K562 (cell line): ENCODE results near the gene HPD.
"Not testable (repeated sequence)": the region's sequence is repeated elsewhere in the genome, so short reads cannot be mapped to it uniquely, and the experiment has no call there.

Source experiments
- BCLAF1 ChIP-seq, 2 experiments: fragments of 450-650 bp in 1 of 2; IDR thresholded peaks; 2 replicates each; pipeline ENCODE4 v1.6.1; 2011 to 2017; ENCODE audit warnings: low read depth in 2 of 2, antibody characterized with exemption in 1 of 2, borderline replicate concordance in 1 of 2, low read length in 1 of 2, mild to moderate bottlenecking in 1 of 2, mixed read lengths in 1 of 2; ENCODE audit not compliant: control insufficient read depth in 1 of 2
- CBX5 ChIP-seq: IDR thresholded peaks from 2 replicates; pipeline ENCODE4 v1.6.1; 2014; ENCODE audit warnings: low read depth, borderline replicate concordance
- EZH2 ChIP-seq: IDR thresholded peaks from 2 replicates; pipeline ENCODE4 v1.6.1; 2012; ENCODE audit warnings: low read depth, mild to moderate bottlenecking, inconsistent platforms, low read length, borderline replicate concordance
- NCOR1 ChIP-seq: fragments of 450-650 bp; IDR thresholded peaks from 2 replicates; pipeline ENCODE4 v1.6.1; 2016; ENCODE audit warnings: mild to moderate bottlenecking, moderate library complexity
- POLR2AphosphoS5 ChIP-seq: IDR thresholded peaks from 2 replicates; pipeline ENCODE4 v1.6.1; 2011; ENCODE audit warnings: mild to moderate bottlenecking, low read depth, low read length, moderate library complexity; ENCODE audit not compliant: control insufficient read depth, insufficient read depth
- SFPQ ChIP-seq: fragments of 200-400 bp; formaldehyde crosslinking; IDR thresholded peaks from 2 replicates; pipeline ENCODE4 v1.6.1; 2017; ENCODE audit warnings: mild to moderate bottlenecking, low read depth, low read length, moderate library complexity
- TEAD2 ChIP-seq: fragments of 450-650 bp; IDR thresholded peaks from 2 replicates; pipeline ENCODE4 v1.6.1; 2016; ENCODE audit warnings: missing genetic modification characterization, control low read depth, missing compliant biosample characterization
- ZNF121 ChIP-seq: sonication (generic); formaldehyde crosslinking; conservative IDR thresholded peaks from 2 replicates; pipeline ENCODE4 v1.8.0; 2022; ENCODE audit warnings: missing genetic modification reagents
- ZNF184 ChIP-seq: sonication (generic); formaldehyde crosslinking; IDR thresholded peaks from 2 replicates; pipeline ENCODE4 v1.5.0; 2020; ENCODE audit warnings: missing genetic modification reagents
- TF ChIP-seq, protein P1 (sequence below), 3 experiments: IDR thresholded peaks in 2 of 3; conservative IDR thresholded peaks in 1 of 3; 2 replicates each; pipeline ENCODE4 v1.5.1; 2011 to 2012; ENCODE audit warnings: low read length in 3 of 3, mild to moderate bottlenecking in 3 of 3, control low read depth in 2 of 3, improper control_type of control experiment in 1 of 3, inconsistent platforms in 1 of 3, low read depth in 1 of 3, mixed read lengths in 1 of 3, moderate library complexity in 1 of 3; ENCODE audit not compliant: insufficient read depth in 2 of 3
- TF ChIP-seq, protein P2 (sequence below): sonication (generic); formaldehyde crosslinking; IDR thresholded peaks from 2 replicates; pipeline ENCODE4 v1.9.0; 2022; ENCODE audit warnings: mild to moderate bottlenecking, missing genetic modification reagents
- TF ChIP-seq, protein P3 (sequence below): fragments of 250-450 bp; sonication (Bioruptor Pico); IDR thresholded peaks from 2 replicates; pipeline ENCODE4 v1.9.0; 2021; ENCODE audit warnings: mild to moderate bottlenecking, inconsistent platforms

GRCh38 chr12:121889661-121890060, 31.0 kb upstream of the HPD start:
- TF ChIP-seq, protein P1, sequence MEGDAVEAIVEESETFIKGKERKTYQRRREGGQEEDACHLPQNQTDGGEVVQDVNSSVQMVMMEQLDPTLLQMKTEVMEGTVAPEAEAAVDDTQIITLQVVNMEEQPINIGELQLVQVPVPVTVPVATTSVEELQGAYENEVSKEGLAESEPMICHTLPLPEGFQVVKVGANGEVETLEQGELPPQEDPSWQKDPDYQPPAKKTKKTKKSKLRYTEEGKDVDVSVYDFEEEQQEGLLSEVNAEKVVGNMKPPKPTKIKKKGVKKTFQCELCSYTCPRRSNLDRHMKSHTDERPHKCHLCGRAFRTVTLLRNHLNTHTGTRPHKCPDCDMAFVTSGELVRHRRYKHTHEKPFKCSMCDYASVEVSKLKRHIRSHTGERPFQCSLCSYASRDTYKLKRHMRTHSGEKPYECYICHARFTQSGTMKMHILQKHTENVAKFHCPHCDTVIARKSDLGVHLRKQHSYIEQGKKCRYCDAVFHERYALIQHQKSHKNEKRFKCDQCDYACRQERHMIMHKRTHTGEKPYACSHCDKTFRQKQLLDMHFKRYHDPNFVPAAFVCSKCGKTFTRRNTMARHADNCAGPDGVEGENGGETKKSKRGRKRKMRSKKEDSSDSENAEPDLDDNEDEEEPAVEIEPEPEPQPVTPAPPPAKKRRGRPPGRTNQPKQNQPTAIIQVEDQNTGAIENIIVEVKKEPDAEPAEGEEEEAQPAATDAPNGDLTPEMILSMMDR (IDR thresholded peaks at IDR 0.05 in 2 of 3, conservative IDR thresholded peaks at IDR 0.05 in 1 of 3; ENCODE audit: insufficient read depth in 2 of 3, low read depth in 1 of 3, low read length in 3 of 3): not testable (repeated sequence)
- not testable (repeated sequence) for TF ChIP-seq NCOR1; BCLAF1 (IDR thresholded peaks at IDR 0.05; ENCODE audit: borderline replicate concordance in 1 of 2, control insufficient read depth in 1 of 2, low read depth in 2 of 2, low read length in 1 of 2); POLR2AphosphoS5; ZNF121 (CRISPR knock-in tag); CBX5; EZH2; SFPQ; TEAD2 (tag); ZNF184
- TF ChIP-seq, protein P2, sequence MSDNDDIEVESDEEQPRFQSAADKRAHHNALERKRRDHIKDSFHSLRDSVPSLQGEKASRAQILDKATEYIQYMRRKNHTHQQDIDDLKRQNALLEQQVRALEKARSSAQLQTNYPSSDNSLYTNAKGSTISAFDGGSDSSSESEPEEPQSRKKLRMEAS (CRISPR knock-in tag): not testable (repeated sequence)
- TF ChIP-seq, protein P3, sequence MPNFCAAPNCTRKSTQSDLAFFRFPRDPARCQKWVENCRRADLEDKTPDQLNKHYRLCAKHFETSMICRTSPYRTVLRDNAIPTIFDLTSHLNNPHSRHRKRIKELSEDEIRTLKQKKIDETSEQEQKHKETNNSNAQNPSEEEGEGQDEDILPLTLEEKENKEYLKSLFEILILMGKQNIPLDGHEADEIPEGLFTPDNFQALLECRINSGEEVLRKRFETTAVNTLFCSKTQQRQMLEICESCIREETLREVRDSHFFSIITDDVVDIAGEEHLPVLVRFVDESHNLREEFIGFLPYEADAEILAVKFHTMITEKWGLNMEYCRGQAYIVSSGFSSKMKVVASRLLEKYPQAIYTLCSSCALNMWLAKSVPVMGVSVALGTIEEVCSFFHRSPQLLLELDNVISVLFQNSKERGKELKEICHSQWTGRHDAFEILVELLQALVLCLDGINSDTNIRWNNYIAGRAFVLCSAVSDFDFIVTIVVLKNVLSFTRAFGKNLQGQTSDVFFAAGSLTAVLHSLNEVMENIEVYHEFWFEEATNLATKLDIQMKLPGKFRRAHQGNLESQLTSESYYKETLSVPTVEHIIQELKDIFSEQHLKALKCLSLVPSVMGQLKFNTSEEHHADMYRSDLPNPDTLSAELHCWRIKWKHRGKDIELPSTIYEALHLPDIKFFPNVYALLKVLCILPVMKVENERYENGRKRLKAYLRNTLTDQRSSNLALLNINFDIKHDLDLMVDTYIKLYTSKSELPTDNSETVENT: not testable (repeated sequence)
